TTC549 (cell line): Measurements from ENCODE around the gene COTL1.

ENCODE experiments used
- FAIRE-seq: peaks from 2 replicates; lab custom pipeline; 2012; peaks lifted over from hg19 to GRCh38; lab: Jason Lieb, UNC

The COTL1 gene, protein sequence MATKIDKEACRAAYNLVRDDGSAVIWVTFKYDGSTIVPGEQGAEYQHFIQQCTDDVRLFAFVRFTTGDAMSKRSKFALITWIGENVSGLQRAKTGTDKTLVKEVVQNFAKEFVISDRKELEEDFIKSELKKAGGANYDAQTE

DNA sequence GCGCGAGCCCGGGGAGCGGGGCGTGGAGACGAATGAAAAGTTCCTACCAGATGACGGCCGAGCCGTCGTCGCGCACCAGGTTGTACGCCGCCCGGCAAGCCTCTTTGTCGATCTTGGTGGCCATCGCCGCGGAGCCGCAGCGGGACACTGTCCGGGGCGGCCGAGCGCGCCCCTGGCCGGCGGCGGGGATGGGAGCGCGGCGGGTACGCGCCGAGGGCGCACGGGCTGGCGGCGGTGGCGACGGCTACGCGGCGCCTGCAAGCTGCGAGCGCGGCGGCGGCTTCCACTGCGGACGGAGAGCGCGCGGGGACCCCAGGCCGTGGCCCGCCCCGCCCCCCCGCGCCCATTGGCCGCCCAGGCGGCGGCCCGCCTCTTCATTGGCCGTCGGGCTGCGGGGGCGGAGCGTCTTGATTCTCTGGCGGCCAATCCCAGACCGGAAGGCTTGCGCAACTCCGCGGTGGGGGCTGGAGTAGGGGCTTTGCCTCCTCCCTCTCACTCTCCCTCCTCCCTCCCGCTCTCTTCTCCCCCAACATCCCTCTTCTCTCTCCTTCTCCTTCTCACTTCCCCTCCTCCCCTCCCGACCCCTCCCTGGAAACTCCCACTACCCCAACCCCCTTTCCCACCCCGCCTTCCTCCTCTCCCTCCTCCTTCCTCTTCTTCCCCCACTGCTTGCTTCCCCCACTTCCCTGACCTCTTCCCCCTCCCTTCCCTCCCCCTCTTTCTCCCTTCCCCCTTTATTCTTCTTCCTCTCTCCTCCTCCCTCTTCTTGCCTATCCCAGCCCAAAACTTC, at the start of gene COTL1:
COTL1 (minus strand) TSS at position 288 of the 790 bp plus-strand sequence; CDS start at position 124, 164 bp downstream.
- FAIRE-seq, result no peak

DNA sequence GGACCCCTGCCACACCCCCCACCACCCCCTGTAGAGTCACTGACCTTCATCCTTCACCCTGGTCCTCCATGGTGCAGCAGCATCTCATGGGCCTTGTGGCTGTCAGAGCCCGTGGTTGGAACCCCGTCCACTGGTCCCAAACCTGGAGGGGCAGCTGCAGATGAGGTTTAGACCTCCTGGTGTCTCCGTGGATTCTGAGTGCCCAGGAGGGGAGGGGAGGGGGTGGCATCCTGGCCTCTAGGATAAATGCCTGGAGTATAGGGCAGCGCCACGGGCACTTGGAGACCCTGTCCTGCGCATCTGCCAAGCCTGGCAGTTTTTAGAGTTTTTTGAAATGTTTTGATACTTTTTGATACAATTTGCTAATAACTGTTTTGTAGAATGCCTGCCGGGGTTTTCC, 48.0 kb upstream of the COTL1 start:
- FAIRE-seq, result no peak

DNA sequence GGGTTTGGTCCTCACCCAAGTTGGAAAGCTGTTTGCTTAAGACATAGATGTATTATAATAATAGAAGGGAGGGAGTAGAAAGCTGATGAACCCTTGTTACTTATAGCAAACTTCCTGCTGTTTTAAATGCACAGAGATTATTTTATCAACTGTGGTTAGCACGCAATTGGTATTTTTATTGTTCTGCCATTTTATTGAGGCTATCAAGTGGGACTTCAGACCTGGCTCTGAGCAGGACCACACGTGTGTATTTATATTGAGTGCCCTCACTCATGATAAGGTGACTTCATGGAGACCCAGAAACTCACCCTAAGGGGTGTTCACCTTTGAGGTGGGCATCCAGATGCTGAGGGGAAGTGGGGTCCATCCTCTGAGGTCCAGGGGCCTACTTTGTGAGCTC, 47.5 kb upstream of the COTL1 start:
- FAIRE-seq, result no peak

DNA sequence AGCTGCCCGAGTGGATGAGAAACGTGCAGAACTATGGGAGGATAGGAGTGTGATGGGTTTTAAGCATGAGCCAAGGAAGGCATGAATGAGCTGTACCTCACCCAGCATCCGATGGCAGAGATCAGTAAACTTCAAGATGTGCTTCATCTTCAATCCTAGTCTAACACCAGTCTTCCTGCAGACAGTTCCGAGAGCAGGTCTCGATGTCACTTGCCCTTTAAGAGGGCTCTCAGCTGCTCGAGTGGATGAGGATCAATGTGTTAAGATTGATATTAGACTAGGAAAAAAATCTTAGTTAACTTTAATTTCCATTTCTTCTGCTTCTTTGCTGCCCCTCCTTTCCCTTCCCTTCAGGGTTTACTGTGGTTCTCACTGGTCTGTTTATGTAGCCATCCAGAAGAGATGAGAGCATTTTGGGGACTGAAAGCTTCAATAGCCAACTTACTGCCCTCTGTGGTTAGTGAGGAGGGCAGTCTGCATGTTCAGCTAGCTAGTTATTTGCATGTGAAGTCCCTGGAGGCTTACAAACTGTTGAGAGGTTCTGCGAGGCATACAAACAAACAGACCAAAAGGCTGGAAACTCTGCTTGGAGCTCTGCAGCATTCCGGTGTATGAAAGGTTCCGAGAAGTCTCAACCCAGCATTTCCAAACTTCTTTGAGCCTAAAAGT, 45.7 kb upstream of the COTL1 start:
- FAIRE-seq, result no peak

DNA sequence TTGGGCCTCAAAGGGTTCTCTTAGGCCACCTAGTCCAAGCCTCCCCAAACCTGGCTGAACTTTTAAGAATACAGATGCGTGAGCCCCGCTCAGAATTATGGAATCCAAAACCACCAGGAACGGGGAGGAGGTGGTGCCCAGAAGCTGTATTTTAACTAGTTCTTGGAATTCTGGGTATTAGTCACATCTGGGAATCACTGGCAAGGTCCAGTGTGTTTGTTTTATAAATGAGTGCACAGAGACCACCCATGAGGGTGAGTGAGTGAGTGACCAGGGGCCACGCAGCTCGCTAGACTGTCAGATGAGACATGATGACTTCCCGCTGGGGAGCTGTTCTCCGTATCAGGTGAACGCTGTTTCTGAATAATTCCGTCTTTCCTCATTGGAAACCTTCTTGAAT, 44.6 kb upstream of the COTL1 start:
- FAIRE-seq, result no peak

DNA sequence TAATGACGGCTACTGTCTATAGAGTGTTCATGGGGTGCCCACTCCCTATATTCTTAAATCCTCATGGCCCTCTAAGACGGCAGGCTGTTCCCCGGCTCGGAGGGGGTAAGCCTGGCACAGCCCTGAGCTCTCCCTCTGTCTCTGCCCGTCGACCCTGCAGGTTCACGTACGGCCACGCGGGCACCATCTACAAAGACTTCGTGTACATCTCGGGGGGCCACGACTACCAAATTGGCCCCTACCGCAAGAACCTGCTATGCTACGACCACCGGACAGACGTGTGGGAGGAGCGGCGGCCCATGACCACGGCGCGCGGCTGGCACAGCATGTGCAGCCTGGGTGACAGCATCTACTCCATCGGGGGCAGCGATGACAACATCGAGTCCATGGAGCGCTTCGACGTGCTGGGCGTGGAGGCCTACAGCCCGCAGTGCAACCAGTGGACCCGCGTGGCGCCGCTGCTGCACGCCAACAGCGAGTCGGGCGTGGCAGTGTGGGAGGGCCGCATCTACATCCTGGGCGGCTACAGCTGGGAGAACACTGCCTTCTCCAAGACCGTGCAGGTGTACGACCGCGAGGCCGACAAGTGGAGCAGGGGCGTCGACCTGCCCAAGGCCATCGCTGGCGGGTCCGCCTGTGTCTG, 43.7 kb upstream of the COTL1 start:
- FAIRE-seq, result no peak

DNA sequence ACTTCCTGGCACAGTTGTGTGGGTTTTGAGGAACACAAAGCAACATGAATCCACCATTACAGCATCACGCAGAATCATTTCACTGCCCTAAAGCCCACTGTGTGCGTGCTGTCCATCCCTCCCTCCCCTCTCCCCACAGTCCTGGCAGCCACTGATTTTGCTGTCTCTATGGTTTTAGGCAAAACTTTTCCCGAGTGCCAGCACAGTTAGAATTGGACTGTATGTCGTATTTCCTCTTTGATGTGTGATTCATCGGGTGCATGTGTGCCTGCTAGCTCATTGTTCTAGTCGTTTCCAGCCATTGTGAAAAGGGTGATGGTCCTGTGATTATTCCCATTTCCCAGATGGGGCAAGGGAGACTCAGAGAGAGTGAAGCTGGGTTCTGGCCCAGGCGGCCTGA, 43.1 kb upstream of the COTL1 start:
- no peak for FAIRE-seq

DNA sequence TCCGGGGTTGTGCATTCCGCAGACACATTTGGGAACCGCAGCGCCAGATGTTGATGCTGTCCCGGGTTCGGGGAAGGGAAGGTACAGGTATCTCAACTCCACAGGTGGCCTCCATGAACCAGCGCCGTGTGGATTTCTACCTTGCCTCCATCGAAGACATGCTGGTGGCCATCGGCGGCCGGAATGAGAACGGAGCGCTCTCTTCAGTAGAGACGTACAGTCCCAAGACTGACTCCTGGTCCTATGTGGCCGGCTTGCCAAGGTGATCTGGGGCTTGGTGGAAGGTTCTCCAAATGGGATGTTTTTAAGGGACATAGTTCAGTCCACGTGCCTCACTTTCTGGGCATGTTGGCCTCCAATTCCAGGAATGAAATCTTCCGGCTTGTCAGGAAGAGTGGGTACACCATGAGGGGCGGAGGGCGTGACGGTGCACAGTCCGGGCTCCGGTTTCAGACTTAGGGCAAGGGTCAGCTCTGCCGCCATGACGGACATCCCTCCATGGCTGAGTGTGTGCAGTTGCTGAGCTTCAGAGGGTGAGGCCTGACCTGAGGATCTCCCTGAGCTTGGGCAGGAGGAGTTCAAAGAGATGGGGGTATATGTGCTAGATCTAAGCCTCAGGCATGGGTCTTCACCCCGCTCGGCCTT, 41.9 kb upstream of the COTL1 start:
- no peak for FAIRE-seq

DNA sequence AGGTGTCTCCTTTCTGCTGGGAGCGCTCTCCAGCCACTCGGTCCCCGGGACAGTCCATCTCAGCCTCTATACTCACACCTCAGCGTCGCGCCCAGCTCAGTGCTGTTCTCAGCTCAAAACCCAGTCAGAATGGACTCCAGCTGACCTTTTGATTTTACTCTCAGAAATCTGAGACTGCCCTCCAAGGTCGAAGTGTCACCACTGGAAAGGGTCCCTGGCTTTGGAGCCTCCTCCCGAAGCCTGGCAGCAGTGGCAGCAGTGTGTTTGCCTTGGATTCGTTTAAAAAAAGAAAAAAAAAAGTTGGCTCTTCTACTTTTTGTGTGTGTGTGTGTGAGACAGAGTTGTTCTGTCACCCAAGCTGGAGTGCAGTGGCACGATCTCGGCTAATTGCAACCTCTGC, 40.8 kb upstream of the COTL1 start:
- FAIRE-seq, result no peak

DNA sequence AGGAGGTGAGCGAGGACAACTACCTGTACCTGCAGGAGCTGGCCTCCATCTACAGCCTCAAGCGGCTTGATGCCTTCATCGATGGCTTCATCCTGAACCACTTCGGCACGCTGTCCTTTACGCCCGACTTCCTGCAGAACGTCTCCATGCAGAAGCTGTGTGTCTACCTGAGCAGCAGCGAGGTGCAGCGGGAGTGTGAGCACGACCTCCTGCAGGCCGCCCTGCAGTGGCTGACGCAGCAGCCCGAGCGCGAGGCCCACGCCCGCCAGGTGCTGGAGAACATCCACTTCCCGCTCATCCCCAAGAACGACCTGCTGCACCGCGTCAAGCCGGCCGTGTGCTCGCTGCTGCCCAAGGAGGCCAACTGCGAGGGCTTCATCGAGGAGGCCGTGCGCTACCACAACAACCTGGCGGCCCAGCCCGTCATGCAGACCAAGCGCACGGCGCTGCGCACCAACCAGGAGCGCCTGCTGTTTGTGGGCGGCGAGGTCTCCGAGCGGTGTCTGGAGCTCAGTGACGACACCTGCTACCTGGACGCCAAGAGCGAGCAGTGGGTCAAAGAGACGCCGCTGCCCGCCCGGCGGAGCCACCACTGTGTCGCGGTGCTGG, 39.5 kb upstream of the COTL1 start:
- FAIRE-seq, result no peak

DNA sequence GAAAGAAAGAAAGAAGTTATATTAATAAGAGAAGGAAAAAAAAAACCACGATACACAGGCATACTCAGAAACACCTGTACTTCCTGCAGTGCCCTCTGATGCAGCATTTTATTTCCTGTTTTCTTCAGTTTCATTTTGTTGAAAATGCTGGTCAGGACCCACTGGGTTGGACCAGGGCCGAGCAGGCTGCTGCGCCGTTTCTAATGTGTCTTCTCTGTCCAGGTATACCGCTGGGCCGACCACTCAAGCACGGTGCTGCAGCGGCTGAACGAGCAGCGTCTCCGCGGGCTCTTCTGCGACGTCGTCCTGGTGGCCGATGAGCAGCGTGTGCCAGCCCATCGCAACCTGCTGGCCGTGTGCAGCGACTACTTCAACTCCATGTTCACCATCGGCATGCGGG, 38.8 kb upstream of the COTL1 start:
- no peak for FAIRE-seq

DNA sequence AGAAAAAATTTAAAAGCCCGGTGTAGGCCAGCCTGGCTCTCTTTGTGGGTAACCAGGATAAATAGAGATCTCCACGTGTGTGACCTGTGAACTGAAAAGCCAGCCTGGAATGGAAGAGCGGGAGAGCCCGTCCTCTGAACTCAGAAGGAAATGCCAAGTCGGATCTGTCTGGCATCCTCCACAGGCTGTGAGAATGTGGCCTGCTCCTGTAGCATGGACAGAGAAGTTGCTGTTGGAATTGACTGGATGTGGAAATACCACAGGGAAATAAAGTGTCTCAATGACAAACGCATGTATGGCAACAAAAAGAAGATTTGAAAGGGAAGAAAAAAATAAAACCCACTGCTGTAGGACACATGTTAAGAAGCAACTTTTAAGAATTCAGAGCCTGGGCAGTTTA, 37.1 kb upstream of the COTL1 start:
- FAIRE-seq, result no peak

DNA sequence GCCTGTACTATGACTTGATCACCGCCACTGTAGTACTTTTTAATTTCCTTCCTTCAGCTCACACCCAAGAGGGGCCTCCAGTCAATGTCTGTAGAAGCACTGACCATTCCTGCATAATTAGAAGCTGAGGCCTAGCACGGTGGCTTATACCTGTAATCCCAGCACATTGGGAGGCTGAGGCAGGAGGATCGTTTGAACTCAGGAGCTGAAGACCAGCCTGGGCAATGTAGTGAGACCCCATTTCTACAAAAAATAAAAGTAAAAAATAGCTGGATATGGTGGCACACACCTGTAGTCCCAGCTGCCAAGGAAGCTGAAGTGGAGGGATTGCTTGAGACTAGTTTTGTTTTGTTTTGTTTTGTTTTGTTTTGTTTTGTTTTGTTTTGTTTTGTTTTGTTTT, 36.4 kb upstream of the COTL1 start:
- no peak for FAIRE-seq

DNA sequence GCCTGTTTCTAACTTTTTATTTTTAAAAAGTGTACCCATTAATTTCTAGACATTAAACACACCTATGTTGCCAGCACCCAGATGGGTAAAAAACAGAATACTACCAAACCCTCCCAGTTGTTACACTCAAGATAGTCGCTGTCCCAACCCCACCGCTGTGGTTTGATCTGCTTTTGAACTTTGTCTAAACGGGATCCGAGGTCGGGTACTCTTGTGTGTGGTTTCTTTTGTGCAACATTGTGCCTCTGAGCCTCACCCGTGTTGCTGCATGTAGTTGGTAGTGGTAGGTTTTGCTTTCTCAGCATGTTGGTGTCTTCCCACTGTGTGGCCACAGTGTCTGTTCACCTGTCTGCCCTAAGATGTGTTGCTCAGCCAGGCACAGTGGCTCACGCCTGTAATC, 34.7 kb upstream of the COTL1 start:
- FAIRE-seq, result no peak

DNA sequence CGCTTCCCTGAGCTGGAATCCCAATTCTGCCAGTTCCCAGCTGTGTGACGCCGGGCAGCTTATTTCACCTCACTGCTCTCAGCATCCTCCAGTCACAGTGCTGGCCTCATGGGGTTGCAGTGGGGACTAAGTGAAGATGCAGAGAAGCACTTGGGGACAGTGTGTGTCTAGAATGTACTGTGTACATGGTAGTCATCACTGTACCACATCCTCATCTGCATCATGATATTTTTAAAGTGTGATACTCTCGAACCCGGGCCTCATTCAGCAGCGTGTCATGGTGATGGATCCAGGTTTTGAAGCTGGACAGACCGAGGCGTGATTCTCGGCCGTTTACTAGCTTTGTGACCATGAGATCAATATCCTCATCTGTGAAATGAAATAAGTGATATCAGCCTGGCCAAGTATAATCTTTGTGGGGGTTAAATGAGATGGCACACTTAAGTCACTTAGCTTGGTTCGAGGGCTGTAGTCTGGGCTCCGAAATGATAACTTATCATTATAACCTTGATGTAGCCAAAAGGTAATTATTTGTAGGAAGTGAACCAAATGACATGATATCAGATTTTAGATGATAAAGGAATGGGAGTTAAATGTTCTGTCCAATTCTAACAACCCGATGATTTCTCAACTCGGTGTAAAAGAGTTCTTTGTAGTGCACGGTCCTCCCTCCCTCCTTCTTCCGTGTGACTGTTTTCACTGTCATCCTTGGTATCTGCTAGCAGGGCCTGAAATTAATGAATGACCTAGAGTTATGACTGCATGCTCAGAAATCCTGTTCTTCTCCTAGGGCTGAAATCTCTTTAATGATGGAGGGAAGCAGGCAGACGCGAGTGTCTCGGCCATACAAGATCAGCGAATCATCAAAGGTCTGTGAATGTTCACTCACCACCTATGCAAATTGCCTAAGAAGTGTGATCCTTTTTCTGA, 32.4 kb upstream of the COTL1 start:
- FAIRE-seq, result no peak

DNA sequence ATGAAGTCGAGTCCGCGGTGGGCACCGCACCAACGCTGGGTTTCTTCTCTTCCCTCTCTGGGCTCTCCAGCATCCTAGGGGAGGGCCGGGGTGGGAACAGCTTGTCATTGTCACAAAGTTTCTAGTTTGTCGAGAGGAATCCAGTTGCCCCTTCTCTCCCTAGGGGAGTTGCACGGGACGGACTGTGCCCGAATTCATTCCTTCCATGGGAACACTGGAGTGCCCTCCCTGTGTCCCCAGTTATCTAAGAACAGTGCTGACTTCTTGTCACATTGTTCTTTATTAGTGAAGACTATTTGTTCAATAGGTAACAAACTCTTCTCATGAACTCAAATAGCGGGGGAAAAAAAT, 31.6 kb upstream of the COTL1 start:
- no peak for FAIRE-seq

DNA sequence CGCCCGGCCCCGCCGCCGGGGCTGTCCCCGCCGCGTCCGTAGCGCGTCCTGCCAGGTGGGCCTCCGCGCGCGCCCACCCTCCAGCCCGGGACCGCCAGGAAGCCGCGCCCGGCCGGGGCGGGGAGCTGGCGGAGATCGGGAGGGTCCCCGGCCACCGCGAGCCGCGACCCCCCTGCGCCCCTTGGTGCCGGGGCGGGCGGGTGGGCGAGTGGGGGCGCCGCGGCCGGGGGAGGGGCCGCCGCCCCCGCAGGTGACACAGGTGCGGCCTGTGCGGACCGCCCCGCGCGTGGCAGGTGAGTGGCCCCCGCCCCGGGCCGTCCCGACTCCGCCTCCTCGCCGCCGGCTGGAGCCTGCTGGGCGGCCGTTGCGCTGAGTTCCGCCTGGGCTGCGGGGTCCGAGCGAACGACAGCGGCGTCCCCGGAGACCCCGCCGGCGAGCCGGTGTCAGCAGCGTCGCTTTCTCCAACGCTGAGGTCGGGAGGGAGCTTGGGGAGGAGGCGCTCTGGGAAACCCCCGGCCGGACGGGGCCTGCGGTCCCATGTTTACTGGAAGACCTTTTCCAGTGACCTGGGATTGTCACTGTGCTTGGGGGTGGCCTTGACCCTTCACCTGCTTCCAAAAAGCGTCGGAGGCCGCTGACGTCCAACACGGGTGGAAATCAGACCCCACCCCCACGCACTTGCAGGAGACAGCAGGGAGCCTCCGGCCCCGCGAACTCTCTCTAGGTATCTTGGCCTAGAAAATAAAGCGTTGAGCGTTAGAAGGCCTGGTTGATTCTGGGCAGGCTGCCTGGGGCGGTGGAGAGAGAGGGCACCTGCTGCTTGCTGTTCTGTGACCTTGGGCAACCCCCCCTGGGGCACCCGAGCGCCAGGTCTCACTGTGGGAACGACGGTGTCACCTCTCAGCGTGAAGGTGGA, 31.0 kb upstream of the COTL1 start:
- FAIRE-seq, result no peak

DNA sequence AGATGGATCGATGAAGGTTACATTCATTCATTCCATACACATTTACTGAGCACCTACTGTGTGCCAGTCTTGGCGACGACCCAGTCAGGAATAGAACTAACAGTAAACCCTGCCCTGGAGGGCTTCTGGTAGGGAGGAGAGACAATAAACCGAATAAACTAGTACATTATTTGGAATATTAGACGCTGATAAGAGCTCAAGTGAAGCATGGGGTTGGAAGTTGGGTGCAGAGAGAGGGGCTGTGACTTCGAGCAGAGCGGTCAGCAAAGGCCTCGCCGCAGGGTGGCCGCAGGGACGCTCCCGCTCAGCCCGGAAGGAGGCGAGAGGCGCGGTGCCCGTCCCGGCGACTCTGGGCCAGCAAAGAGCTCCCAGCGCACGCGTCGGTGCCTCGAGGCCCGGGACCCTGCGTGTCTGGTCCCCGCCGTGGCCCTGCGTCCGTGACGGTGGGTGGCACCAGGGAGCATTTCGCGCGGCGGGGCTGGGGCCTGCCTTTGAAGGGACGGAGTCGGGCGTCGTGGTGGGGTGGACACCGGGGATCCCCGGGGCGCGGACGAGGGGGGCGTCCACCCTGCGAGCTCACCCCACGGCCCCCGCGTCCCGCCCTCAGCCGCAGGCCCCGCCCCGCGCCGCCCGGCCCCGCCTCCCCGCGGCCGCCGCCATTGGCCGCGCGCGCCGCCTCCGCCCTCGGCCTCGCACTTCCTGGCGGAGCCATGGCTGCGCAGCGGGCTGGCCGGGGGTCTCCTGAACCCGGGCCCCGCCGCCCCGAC, 30.1 kb upstream of the COTL1 start, which contains the start of gene KLHL36:
KLHL36 (plus strand) TSS at position 684 of the 767 bp plus-strand sequence. CDS start 2,357 bp downstream, outside the sequence.
- no peak for FAIRE-seq

DNA sequence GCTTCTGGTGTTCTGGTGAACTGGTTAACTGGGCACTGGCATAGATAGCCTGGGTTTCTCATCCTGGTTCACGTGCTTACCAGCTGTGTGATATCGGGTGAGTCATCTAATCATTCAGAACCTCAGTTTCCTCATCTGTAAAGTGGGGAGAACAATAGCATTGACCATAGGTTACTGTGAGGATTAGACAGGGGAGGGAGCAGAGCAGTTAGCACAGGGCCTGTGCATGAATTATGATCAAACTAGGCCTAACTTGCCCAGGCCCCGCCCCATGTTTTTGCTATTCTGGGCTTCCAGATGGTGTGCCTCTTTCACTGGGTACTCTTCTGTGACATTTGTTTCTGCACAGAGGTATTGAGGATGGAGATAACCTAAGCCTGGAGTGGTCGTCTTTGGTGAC, 25.8 kb upstream of the COTL1 start:
- no peak for FAIRE-seq
